ENCODE results near the gene CRKL. TPM values are rescaled to one million over a fixed set of nuclear protein-coding genes. Genes with fewer than 3 reads are reported as not detected.

The CRKL gene
- polyA plus RNA-seq, 1 of the 3 experiments (the other 2 are of a cell fraction) = 9.6 TPM

DNA sequence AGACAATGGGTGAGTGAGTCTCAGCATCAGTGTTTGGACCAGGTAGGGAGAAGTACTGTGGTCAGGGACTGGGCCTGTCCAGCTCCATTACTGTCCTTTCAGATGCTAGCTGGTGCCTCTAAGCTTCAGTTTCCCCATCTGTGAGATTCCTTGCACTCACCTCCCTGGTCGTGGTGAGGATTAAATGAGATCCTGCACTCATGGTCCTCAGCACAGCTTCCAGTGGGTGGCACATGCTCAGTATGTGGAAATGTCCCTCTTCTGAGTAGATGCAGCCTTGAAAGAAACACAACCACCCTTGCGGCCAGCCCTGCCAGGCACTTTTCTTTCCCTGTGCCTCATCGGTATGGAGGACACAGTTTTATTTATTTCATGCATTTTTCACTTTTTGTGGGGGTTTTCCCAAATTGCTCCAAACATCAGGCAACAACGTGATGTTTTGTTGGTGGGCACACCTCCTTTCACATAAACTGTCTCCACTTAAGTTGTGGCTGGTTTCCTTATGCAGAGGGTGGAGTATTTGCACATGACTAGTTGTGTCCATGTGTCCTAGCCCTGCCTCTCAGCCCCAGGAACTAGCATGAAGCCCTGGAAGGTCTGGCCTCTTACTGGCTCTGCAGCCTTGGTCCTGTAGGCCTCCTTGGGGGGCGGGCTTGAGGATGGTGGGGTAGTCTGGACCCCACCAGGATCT lies 66.0 kb downstream of the CRKL start:
- ChIA-PET CTCF (interaction anchor here (1.1 to 3.6 kb wide), 6 partner anchors 8 to 102 kb away, joined by 3 to 12 read pairs (median 5); partner anchors contain the start of gene CRKL), POLR2A (interaction anchor here (1.2 to 1.5 kb wide), 3 partner anchors 10 to 98 kb away, joined by 6 to 12 read pairs (median 11); no protein-coding TSS in a partner anchor)
- Histone ChIP-seq H3K36me3 (replicated peaks in 1 of 2; ENCODE audit: control insufficient read depth in 1 of 2, insufficient read depth in 2 of 2, low read length in 1 of 2) (peaks cover 16 to 20% of the 10 kb centered on the region in 2 experiments), H3K9me2 (no peaks in the 10 kb centered on the region), H3K9me3 (no peaks in the 10 kb centered on the region), H3K4me2 (peak overlapping the region; percentile 95), H3K9ac (peak overlapping the region; percentile 78), H2AFZ (ENCODE audit: low read depth) (no peak overlapping the region), H3K27ac (ENCODE audit: low read depth in 2 of 2, low read length in 1 of 2) (no peak overlapping the region; a peak in 1 of 4 replicates), H4K20me1 (ENCODE audit: insufficient read depth) (no peaks in the 10 kb centered on the region), H3K27me3 (ENCODE audit: insufficient read depth) (no peaks in the 10 kb centered on the region), H3K79me2 (ENCODE audit: insufficient read depth) (peaks cover 25% of the 10 kb centered on the region), H3F3A (replicated peaks; ENCODE audit: insufficient read depth) (no peaks in the 10 kb centered on the region), H3K4me3 (ENCODE audit: low read depth in 2 of 2, low read length in 1 of 2) (peak overlapping the region; percentile 71 to 97), H3K4me1 (ENCODE audit: control insufficient read depth in 1 of 2, insufficient read depth in 2 of 2, low read depth in 1 of 2, low read length in 1 of 2) (peaks cover 6 to 24% of the 10 kb centered on the region in 2 experiments; a peak in 2 of 4 replicates)
- DNase-seq = no peak
- no peak for TF ChIP-seq RCOR1 (IDR thresholded peaks at IDR 0.05; ENCODE audit: low read length)
- no peak for TF ChIP-seq GATA2 (CRISPR knock-in tag; IDR thresholded peaks at IDR 0.05)
- TF ChIP-seq JUND (IDR thresholded peaks at IDR 0.05) = no peak
- no peak for TF ChIP-seq FOSL2 (IDR thresholded peaks at IDR 0.05; ENCODE audit: borderline replicate concordance, low read depth)
- TF ChIP-seq, protein P1, sequence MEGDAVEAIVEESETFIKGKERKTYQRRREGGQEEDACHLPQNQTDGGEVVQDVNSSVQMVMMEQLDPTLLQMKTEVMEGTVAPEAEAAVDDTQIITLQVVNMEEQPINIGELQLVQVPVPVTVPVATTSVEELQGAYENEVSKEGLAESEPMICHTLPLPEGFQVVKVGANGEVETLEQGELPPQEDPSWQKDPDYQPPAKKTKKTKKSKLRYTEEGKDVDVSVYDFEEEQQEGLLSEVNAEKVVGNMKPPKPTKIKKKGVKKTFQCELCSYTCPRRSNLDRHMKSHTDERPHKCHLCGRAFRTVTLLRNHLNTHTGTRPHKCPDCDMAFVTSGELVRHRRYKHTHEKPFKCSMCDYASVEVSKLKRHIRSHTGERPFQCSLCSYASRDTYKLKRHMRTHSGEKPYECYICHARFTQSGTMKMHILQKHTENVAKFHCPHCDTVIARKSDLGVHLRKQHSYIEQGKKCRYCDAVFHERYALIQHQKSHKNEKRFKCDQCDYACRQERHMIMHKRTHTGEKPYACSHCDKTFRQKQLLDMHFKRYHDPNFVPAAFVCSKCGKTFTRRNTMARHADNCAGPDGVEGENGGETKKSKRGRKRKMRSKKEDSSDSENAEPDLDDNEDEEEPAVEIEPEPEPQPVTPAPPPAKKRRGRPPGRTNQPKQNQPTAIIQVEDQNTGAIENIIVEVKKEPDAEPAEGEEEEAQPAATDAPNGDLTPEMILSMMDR (IDR thresholded peaks at IDR 0.05) = no peak
- WGBS (ENCODE audit: low lambda C conversion rate) = 88% methylated on average over 4 of the region's 5 CpGs

DNA sequence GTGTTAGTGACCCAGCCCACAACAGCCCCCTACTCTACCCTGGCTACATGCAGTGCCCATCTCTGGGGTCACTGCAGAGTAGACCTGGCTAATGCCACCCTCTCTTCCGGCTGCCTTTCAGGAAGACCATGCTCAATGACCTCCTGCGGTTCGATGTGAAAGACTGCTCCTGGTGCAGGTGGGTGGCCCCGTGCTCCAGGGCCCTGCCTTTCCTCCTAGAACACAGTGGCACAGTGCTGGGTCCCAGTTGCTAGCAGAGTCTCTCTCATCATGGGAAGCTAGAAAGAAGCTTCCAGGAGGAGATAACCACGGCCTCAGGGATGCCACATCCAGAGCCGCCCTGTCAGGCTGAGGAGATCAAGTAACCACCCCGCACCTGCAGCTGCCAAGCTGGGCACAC lies 68.5 kb downstream of the CRKL start:
- no peak for DNase-seq
- ChIA-PET POLR2A (no interaction called here), CTCF (interaction anchor here (1.4 kb wide), 1 partner anchor 182 kb away, joined by 5 read pairs; no protein-coding TSS in a partner anchor)
- Histone ChIP-seq H3K27me3 (ENCODE audit: insufficient read depth) (no peaks in the 10 kb centered on the region), H3K9me2 (no peaks in the 10 kb centered on the region), H3K4me3 (ENCODE audit: low read depth in 2 of 2, low read length in 1 of 2) (no peak overlapping the region), H3K4me1 (ENCODE audit: control insufficient read depth in 1 of 2, insufficient read depth in 2 of 2, low read depth in 1 of 2, low read length in 1 of 2) (peaks cover 6 to 22% of the 10 kb centered on the region in 2 experiments; a peak in 2 of 4 replicates), H3K36me3 (replicated peaks in 1 of 2; ENCODE audit: control insufficient read depth in 1 of 2, insufficient read depth in 2 of 2, low read length in 1 of 2) (peaks cover 16 to 37% of the 10 kb centered on the region in 2 experiments), H3F3A (replicated peaks; ENCODE audit: insufficient read depth) (no peaks in the 10 kb centered on the region), H3K9ac (no peak overlapping the region), H2AFZ (ENCODE audit: low read depth) (no peak overlapping the region), H3K79me2 (ENCODE audit: insufficient read depth) (peaks cover 25% of the 10 kb centered on the region), H4K20me1 (ENCODE audit: insufficient read depth) (no peaks in the 10 kb centered on the region), H3K9me3 (no peaks in the 10 kb centered on the region), H3K27ac (ENCODE audit: low read depth in 2 of 2, low read length in 1 of 2) (no peak overlapping the region), H3K4me2 (no peak overlapping the region)
- WGBS (ENCODE audit: low lambda C conversion rate) = 100% methylated on average over 3 of the region's 7 CpGs
- TF ChIP-seq GATA2 (CRISPR knock-in tag; IDR thresholded peaks at IDR 0.05) (no peak), GABPA (IDR thresholded peaks at IDR 0.05; ENCODE audit: low read depth) (no peak), POLR2AphosphoS5 (IDR thresholded peaks at IDR 0.05; ENCODE audit: low read depth, low read length) (no peak), ELF1 (IDR thresholded peaks at IDR 0.05) (no peak), JUND (IDR thresholded peaks at IDR 0.05) (no peak)
- TF ChIP-seq, protein P2, sequence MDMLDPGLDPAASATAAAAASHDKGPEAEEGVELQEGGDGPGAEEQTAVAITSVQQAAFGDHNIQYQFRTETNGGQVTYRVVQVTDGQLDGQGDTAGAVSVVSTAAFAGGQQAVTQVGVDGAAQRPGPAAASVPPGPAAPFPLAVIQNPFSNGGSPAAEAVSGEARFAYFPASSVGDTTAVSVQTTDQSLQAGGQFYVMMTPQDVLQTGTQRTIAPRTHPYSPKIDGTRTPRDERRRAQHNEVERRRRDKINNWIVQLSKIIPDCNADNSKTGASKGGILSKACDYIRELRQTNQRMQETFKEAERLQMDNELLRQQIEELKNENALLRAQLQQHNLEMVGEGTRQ (IDR thresholded peaks at IDR 0.05; ENCODE audit: borderline replicate concordance, low read depth, low read length) = no peak
